ENCODE measurements around the gene WDR43. TPM values are rescaled to one million over a fixed set of nuclear protein-coding genes. Genes with fewer than 3 reads are reported as not detected.
A peak's percentile ranks its signal among the peaks of the same experiment; 100 is the strongest.
"Not testable (repeated sequence)": the region's sequence is repeated elsewhere in the genome, so short reads cannot be mapped to it uniquely, and the experiment has no call there.

The WDR43 gene
- total RNA-seq, 1 experiment from 2014 or later: 85.6 TPM

- peak overlapping the region; percentile 44 for H3K4me3 Mint-ChIP-seq (ENCODE audit: low read depth, unreplicated experiment)
- TF ChIP-seq CTCF (IDR thresholded peaks at IDR 0.05; ENCODE audit: unreplicated experiment): no peak
- H3K4me1 Mint-ChIP-seq (ENCODE audit: low read depth, unreplicated experiment): peaks cover 36% of the 10 kb centered on the region
- CTCF ChIA-PET: interaction anchor here (0.6 to 1.6 kb wide), 3 partner anchors 17 to 37 kb away, joined by 4 to 8 read pairs (median 5); no protein-coding TSS in a partner anchor
- no TSS peak for BruUV-seq (replicated peaks)
- intact Hi-C loops (cut with micrococcal nuclease; ENCODE audit: unreplicated experiment): loop anchor here (5.0 kb wide), 1 partner anchor 136 kb away; no protein-coding TSS in a partner anchor
- no peaks in the 10 kb centered on the region for H3K9me3 Mint-ChIP-seq (ENCODE audit: low read depth, unreplicated experiment)
- peak; percentile 90 for DNase-seq
- no peaks in the 10 kb centered on the region for H3K27me3 Mint-ChIP-seq (ENCODE audit: unreplicated experiment)
- peaks cover 25% of the 10 kb centered on the region for H3K36me3 Mint-ChIP-seq (ENCODE audit: insufficient read depth, unreplicated experiment)
- peak overlapping the region; percentile 88 for H3K27ac Mint-ChIP-seq (ENCODE audit: unreplicated experiment)
These were observed 82.1 kb downstream of the WDR43 start for GRCh38 chr2:28976584-28976983.

- CTCF ChIA-PET: interaction anchor here (1.6 kb wide), 1 partner anchor 34 kb away, joined by 8 read pairs; no protein-coding TSS in a partner anchor
These were observed 82.9 kb downstream of the WDR43 start for GRCh38 chr2:28977176-28977875.

GRCh38 chr2:28978001-28978400 lies 83.5 kb downstream of the WDR43 start:
- DNase-seq; CTCF ChIA-PET; H3K4me3 Mint-ChIP-seq (ENCODE audit: low read depth, unreplicated experiment); H3K9me3 Mint-ChIP-seq (ENCODE audit: low read depth, unreplicated experiment); BruUV-seq (replicated peaks); H3K27me3 Mint-ChIP-seq (ENCODE audit: unreplicated experiment): not testable (repeated sequence)
- intact Hi-C loops (cut with micrococcal nuclease; ENCODE audit: unreplicated experiment): loop anchor here (5.0 kb wide), 1 partner anchor 134 kb away; no protein-coding TSS in a partner anchor
- Mint-ChIP-seq H3K27ac (ENCODE audit: unreplicated experiment) (peak overlapping the region; percentile 20), H3K36me3 (ENCODE audit: insufficient read depth, unreplicated experiment) (peaks cover 25% of the 10 kb centered on the region), H3K4me1 (ENCODE audit: low read depth, unreplicated experiment) (peaks cover 36% of the 10 kb centered on the region)

More at GRCh38 chr2:28977176-28977875, 82.9 kb downstream of the WDR43 start:
- intact Hi-C loops (cut with micrococcal nuclease; ENCODE audit: unreplicated experiment): loop anchor here (5.0 kb wide), 1 partner anchor 135 kb away; no protein-coding TSS in a partner anchor
- H3K27ac Mint-ChIP-seq (ENCODE audit: unreplicated experiment): peak overlapping the region; percentile 88
- H3K4me1 Mint-ChIP-seq (ENCODE audit: low read depth, unreplicated experiment): peaks cover 36% of the 10 kb centered on the region
- no peak for TF ChIP-seq CTCF (IDR thresholded peaks at IDR 0.05; ENCODE audit: unreplicated experiment)
- peak overlapping the region; percentile 44 for H3K4me3 Mint-ChIP-seq (ENCODE audit: low read depth, unreplicated experiment)
- peaks cover 25% of the 10 kb centered on the region for H3K36me3 Mint-ChIP-seq (ENCODE audit: insufficient read depth, unreplicated experiment)
- no peaks in the 10 kb centered on the region for H3K9me3 Mint-ChIP-seq (ENCODE audit: low read depth, unreplicated experiment)
- BruUV-seq (replicated peaks): no TSS peak
- DNase-seq: no peak
- no peaks in the 10 kb centered on the region for H3K27me3 Mint-ChIP-seq (ENCODE audit: unreplicated experiment)

- CTCF ChIA-PET: no interaction called here
- Mint-ChIP-seq H3K27ac (ENCODE audit: unreplicated experiment) (no peak overlapping the region), H3K9me3 (ENCODE audit: low read depth, unreplicated experiment) (no peaks in the 10 kb centered on the region), H3K4me3 (ENCODE audit: low read depth, unreplicated experiment) (no peak overlapping the region), H3K27me3 (ENCODE audit: unreplicated experiment) (no peaks in the 10 kb centered on the region), H3K36me3 (ENCODE audit: insufficient read depth, unreplicated experiment) (peaks cover 25% of the 10 kb centered on the region), H3K4me1 (ENCODE audit: low read depth, unreplicated experiment) (peaks cover 36% of the 10 kb centered on the region)
- no peak for DNase-seq
- no peak for TF ChIP-seq CTCF (IDR thresholded peaks at IDR 0.05; ENCODE audit: unreplicated experiment)
- intact Hi-C loops (cut with micrococcal nuclease; ENCODE audit: unreplicated experiment): loop anchor here (5.0 kb wide), 1 partner anchor 134 kb away; no protein-coding TSS in a partner anchor
- BruUV-seq (replicated peaks): no TSS peak
These were observed 84.1 kb downstream of the WDR43 start for GRCh38 chr2:28978606-28979005.

GRCh38 chr2:28979041-28979440 lies 84.6 kb downstream of the WDR43 start:
- Mint-ChIP-seq H3K36me3 (ENCODE audit: insufficient read depth, unreplicated experiment) (peaks cover 25% of the 10 kb centered on the region), H3K27ac (ENCODE audit: unreplicated experiment) (no peak overlapping the region), H3K9me3 (ENCODE audit: low read depth, unreplicated experiment) (peaks cover 3% of the 10 kb centered on the region), H3K4me3 (ENCODE audit: low read depth, unreplicated experiment) (no peak overlapping the region), H3K27me3 (ENCODE audit: unreplicated experiment) (no peaks in the 10 kb centered on the region), H3K4me1 (ENCODE audit: low read depth, unreplicated experiment) (peaks cover 36% of the 10 kb centered on the region)
- CTCF ChIA-PET: no interaction called here
- no TSS peak for BruUV-seq (replicated peaks)
- intact Hi-C loops (cut with micrococcal nuclease; ENCODE audit: unreplicated experiment): loop anchor here (5.0 kb wide), 1 partner anchor 133 kb away; no protein-coding TSS in a partner anchor
- TF ChIP-seq CTCF (IDR thresholded peaks at IDR 0.05; ENCODE audit: unreplicated experiment): no peak
- DNase-seq: no peak

Measured in Calu3 (cell line).